ENCODE measurements around the gene IGFBP3.
"Not testable (repeated sequence)": the region's sequence is repeated elsewhere in the genome, so short reads cannot be mapped to it uniquely, and the experiment has no call there.

Gene IGFBP3

GRCh38 chr7:45944058-45944457 is 23.0 kb upstream of the IGFBP3 start:
- Histone ChIP-seq H4K20me1 (no peaks in the 10 kb centered on the region), H3K9ac (no peak overlapping the region), H3K4me3 (no peak overlapping the region), H3K9me3 (replicated peaks in 1 of 11) (peaks cover 11 to 15% (median 13%) of the 10 kb centered on the region in 11 experiments; a peak in 20 of 22 replicates), H3K4me1 (peaks cover 8 to 21% (median 12%) of the 10 kb centered on the region in 10 experiments; a peak in 16 of 20 replicates), H3K27me3 (no peaks in the 10 kb centered on the region), H3K36me3 (no peaks in the 10 kb centered on the region), H3K4me2 (no peak overlapping the region), H3K27ac (no peak overlapping the region)
- TF ChIP-seq Cebpa-rat (IDR thresholded peaks at IDR 0.05) = no peak

- H3K36me3 ChIP-seq = no peaks in the 10 kb centered on the region
- H3K27ac ChIP-seq = peak overlapping the region in 6 of 11 experiments; percentile 8 to 46 (median 24); a peak in 8 of 22 replicates
- peaks cover 8 to 46% (median 27%) of the 10 kb centered on the region in 10 experiments; a peak in 18 of 20 replicates for H3K4me1 ChIP-seq
- TF ChIP-seq Cebpa-rat (IDR thresholded peaks at IDR 0.05) = no peak
- peak overlapping the region; percentile 38 to 64 (median 47); a peak in 21 of 22 replicates for H3K4me2 ChIP-seq
- peaks cover 11 to 26% (median 16%) of the 10 kb centered on the region in 11 experiments; a peak in 20 of 22 replicates for H3K9me3 ChIP-seq (replicated peaks in 1 of 11)
- peak overlapping the region in 1 of 11 experiments; percentile 21; a peak in 1 of 22 replicates for H3K9ac ChIP-seq
- no peaks in the 10 kb centered on the region for H3K27me3 ChIP-seq
- H4K20me1 ChIP-seq = no peaks in the 10 kb centered on the region; a peak in 1 of 22 replicates
- peak overlapping the region in 5 of 10 experiments; percentile 4 to 47 (median 17); a peak in 6 of 20 replicates for H3K4me3 ChIP-seq
These were observed 19.9 kb upstream of the IGFBP3 start for GRCh38 chr7:45940939-45941338.

- Histone ChIP-seq H3K4me3 (peak overlapping the region in 5 of 10 experiments; percentile 4 to 47 (median 17); a peak in 9 of 20 replicates), H3K9me3 (replicated peaks in 1 of 11) (peaks cover 11 to 26% (median 16%) of the 10 kb centered on the region in 11 experiments; a peak in 20 of 22 replicates), H3K27ac (peak overlapping the region in 6 of 11 experiments; percentile 8 to 46 (median 24); a peak in 8 of 22 replicates), H3K4me1 (peaks cover 8 to 46% (median 27%) of the 10 kb centered on the region in 10 experiments; a peak in 18 of 20 replicates), H3K4me2 (peak overlapping the region; percentile 38 to 64 (median 47)), H3K9ac (peak overlapping the region in 2 of 11 experiments; percentile 21 to 29; a peak in 2 of 22 replicates)
- H3K36me3 ChIP-seq, H3K27me3 ChIP-seq, H4K20me1 ChIP-seq: not testable (repeated sequence)
These were observed 19.2 kb upstream of the IGFBP3 start for GRCh38 chr7:45940237-45940781.

- peaks cover 8 to 46% (median 27%) of the 10 kb centered on the region in 10 experiments; a peak in 18 of 20 replicates for H3K4me1 ChIP-seq
- TF ChIP-seq Cebpa-rat (IDR thresholded peaks at IDR 0.05) = no peak
- no peaks in the 10 kb centered on the region; a peak in 1 of 22 replicates for H4K20me1 ChIP-seq
- H3K4me3 ChIP-seq = no peak overlapping the region
- no peak overlapping the region for H3K9ac ChIP-seq
- H3K27me3 ChIP-seq = no peaks in the 10 kb centered on the region
- H3K4me2 ChIP-seq = peak overlapping the region in 2 of 11 experiments; percentile 48 to 52; a peak in 3 of 22 replicates
- no peaks in the 10 kb centered on the region for H3K36me3 ChIP-seq
- H3K27ac ChIP-seq = no peak overlapping the region
- peaks cover 11 to 26% (median 16%) of the 10 kb centered on the region in 11 experiments; a peak in 20 of 22 replicates for H3K9me3 ChIP-seq (replicated peaks in 1 of 11)
These were observed 18.5 kb upstream of the IGFBP3 start for GRCh38 chr7:45939574-45939973.

- H3K9ac ChIP-seq = no peak overlapping the region
These were observed 17.7 kb upstream of the IGFBP3 start for GRCh38 chr7:45938626-45939302.

GRCh38 chr7:45937862-45938261 is 16.8 kb upstream of the IGFBP3 start:
- H3K9me3 ChIP-seq (replicated peaks in 1 of 11) = peaks cover 11 to 26% (median 16%) of the 10 kb centered on the region in 11 experiments; a peak in 20 of 22 replicates
- no peaks in the 10 kb centered on the region; a peak in 1 of 22 replicates for H4K20me1 ChIP-seq
- TF ChIP-seq Cebpa-rat (IDR thresholded peaks at IDR 0.05) = no peak
- peaks cover 8 to 46% (median 27%) of the 10 kb centered on the region in 10 experiments; a peak in 18 of 20 replicates for H3K4me1 ChIP-seq
- peak overlapping the region in 2 of 11 experiments; percentile 26 to 41; a peak in 1 of 22 replicates for H3K27ac ChIP-seq
- no peaks in the 10 kb centered on the region for H3K36me3 ChIP-seq
- H3K9ac ChIP-seq = no peak overlapping the region
- peak overlapping the region in 6 of 11 experiments; percentile 28 to 59 (median 42); a peak in 11 of 22 replicates for H3K4me2 ChIP-seq
- H3K27me3 ChIP-seq = no peaks in the 10 kb centered on the region
- H3K4me3 ChIP-seq = no peak overlapping the region

More at GRCh38 chr7:45938626-45939302, 17.7 kb upstream of the IGFBP3 start:
- Histone ChIP-seq H4K20me1 (no peaks in the 10 kb centered on the region; a peak in 1 of 22 replicates), H3K4me1 (peaks cover 8 to 46% (median 27%) of the 10 kb centered on the region in 10 experiments; a peak in 18 of 20 replicates), H3K27me3 (no peaks in the 10 kb centered on the region), H3K4me3 (no peak overlapping the region), H3K4me2 (peak overlapping the region in 7 of 11 experiments; percentile 6 to 59 (median 36); a peak in 10 of 22 replicates), H3K27ac (no peak overlapping the region), H3K36me3 (no peaks in the 10 kb centered on the region), H3K9me3 (replicated peaks in 1 of 11) (peaks cover 11 to 26% (median 16%) of the 10 kb centered on the region in 11 experiments; a peak in 20 of 22 replicates)
- no peak for TF ChIP-seq Cebpa-rat (IDR thresholded peaks at IDR 0.05)

- H3K9me3 ChIP-seq (replicated peaks in 1 of 11) = peaks cover 11 to 26% (median 16%) of the 10 kb centered on the region in 11 experiments; a peak in 20 of 22 replicates
These were observed 16.2 kb upstream of the IGFBP3 start for GRCh38 chr7:45937301-45937700.

GRCh38 chr7:45930967-45931366 is 9.9 kb upstream of the IGFBP3 start:
- Histone ChIP-seq H3K9ac (no peak overlapping the region), H3K36me3 (no peaks in the 10 kb centered on the region), H3K27ac (no peak overlapping the region), H3K27me3 (no peaks in the 10 kb centered on the region), H3K4me2 (no peak overlapping the region), H3K4me3 (no peak overlapping the region), H3K9me3 (replicated peaks in 1 of 11) (peaks cover 0 to 8% (median 0%) of the 10 kb centered on the region in 11 experiments; a peak in 1 of 22 replicates), H3K4me1 (no peaks in the 10 kb centered on the region), H4K20me1 (no peaks in the 10 kb centered on the region)
- no peak for TF ChIP-seq Cebpa-rat (IDR thresholded peaks at IDR 0.05)

More at GRCh38 chr7:45937301-45937700, 16.2 kb upstream of the IGFBP3 start:
- H4K20me1 ChIP-seq = no peaks in the 10 kb centered on the region; a peak in 1 of 22 replicates
- H3K9ac ChIP-seq = no peak overlapping the region
- H3K36me3 ChIP-seq = no peaks in the 10 kb centered on the region
- H3K4me3 ChIP-seq = no peak overlapping the region
- H3K4me1 ChIP-seq = peaks cover 8 to 46% (median 27%) of the 10 kb centered on the region in 10 experiments; a peak in 18 of 20 replicates
- H3K27ac ChIP-seq = peak overlapping the region in 2 of 11 experiments; percentile 26 to 41; a peak in 1 of 22 replicates
- no peaks in the 10 kb centered on the region for H3K27me3 ChIP-seq
- peak in 9 of 11 experiments; percentile 16 to 81 (median 34); a peak in 8 of 22 replicates for TF ChIP-seq Cebpa-rat (IDR thresholded peaks at IDR 0.05)
- H3K4me2 ChIP-seq = peak overlapping the region in 6 of 11 experiments; percentile 28 to 59 (median 42); a peak in 10 of 22 replicates
